NCI-H345 treated with DMSO at 0.1 percent for 48 hours (cell line): ENCODE measurements around the gene RMP24.

Experiments used
- DNase-seq: peaks from one replicate; lab custom pipeline; 2025; ENCODE audit not compliant: unreplicated experiment; lab: John Stamatoyannopoulos, UW

RMP24 gene

DNA sequence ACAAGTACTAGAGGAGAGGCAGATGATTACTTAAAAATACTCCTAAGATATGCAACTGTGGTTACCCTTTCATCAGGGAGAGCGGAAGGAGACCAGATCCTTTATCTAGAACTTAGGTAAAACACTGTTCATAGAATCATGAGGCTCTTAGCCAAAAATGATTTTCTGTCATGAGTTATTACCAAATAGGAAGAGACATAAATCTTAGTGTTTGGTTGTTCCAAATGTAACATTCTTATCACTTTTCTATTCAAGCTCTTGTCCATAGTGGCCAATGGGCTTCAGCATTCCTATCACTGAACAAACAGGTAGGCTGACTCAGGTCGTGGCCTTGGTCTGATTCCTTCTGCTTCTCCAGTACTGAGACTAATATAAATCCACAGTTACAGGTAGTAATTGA is 56.4 kb downstream of the RMP24 start:
- no peak for DNase-seq
